Skin of body (tissue), 2 donors: ENCODE results near the gene TTC23L. TPM values are rescaled to one million over a fixed set of nuclear protein-coding genes. Genes with fewer than 3 reads are reported as not detected.
A peak's percentile ranks its signal among the peaks of the same experiment; 100 is the strongest.
"Not testable (repeated sequence)": the region's sequence is repeated elsewhere in the genome, so short reads cannot be mapped to it uniquely, and the experiment has no call there.

Source experiments
- DNase-seq: peaks from one replicate; lab custom pipeline; 2025; lab: John Stamatoyannopoulos, UW
- total RNA-seq: library from RNA; depleted of rRNA; stranded (reverse); fragments of >200 nt; gene quantifications from one replicate; pipeline ENCODE4 v1.2.3, GENCODE V29; 2014

Gene TTC23L
- total RNA-seq, 1 donor from 2014 or later, result 0.79 TPM

DNA sequence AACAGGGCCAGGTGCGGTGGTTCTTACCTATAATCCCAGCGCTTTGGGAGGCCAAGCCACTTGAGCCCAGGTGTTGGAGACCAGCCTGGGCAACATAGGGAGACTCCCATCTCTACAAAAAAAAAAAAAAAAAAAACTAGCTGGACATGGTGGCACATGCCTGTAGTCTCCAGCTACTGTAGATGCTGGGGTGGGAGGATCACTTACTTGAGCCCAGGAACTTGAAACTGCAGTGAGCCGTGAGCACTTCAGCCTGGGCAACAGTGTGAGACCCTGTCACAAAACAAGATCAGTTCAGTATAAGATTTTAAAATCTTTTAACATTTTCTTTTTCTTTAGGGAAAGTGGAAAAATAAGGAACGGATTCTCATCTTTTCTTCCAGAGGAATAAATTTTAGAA lies 79.1 kb downstream of the TTC23L start:
- no peak for DNase-seq

DNA sequence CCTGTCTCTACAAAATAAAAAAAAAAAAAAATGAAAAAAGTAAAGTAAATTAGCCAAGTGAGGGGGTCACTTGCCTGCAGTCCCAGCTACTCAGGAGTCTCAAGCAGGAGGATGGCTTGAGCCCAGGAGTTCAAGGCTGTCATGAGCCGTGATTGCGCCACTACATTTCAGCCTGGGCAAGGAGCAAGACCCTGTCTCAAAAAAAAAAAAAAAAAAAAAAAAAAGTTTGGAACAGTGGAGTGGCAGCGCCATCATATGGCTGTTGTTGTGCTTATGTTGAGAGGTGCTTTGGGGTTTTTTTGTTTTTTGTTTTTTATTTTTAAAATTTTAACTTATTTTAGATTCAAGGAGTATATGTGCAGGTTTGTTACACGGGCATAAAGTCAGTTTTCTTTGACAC lies 80.1 kb downstream of the TTC23L start:
- no peak for DNase-seq

DNA sequence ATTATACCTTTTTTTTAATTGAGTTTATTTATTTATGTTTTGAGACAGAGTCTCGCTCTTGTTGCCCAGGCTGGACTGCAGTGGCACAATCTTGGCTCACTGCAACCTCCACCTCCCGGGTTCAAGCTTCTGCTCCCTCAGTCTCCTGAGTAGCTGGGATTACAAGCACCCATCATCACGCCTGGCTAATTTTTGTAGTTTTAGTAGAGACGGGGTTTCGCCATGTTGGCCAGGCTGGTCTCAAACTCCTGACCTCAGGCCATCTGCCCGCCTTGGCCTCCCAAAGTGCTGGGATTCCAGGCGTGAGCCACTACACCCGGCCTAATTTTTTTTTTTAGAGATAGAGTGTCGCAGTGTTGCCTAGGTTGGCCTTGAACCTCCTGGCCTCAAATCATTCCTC lies 84.3 kb downstream of the TTC23L start:
- DNase-seq, result not testable (repeated sequence)

DNA sequence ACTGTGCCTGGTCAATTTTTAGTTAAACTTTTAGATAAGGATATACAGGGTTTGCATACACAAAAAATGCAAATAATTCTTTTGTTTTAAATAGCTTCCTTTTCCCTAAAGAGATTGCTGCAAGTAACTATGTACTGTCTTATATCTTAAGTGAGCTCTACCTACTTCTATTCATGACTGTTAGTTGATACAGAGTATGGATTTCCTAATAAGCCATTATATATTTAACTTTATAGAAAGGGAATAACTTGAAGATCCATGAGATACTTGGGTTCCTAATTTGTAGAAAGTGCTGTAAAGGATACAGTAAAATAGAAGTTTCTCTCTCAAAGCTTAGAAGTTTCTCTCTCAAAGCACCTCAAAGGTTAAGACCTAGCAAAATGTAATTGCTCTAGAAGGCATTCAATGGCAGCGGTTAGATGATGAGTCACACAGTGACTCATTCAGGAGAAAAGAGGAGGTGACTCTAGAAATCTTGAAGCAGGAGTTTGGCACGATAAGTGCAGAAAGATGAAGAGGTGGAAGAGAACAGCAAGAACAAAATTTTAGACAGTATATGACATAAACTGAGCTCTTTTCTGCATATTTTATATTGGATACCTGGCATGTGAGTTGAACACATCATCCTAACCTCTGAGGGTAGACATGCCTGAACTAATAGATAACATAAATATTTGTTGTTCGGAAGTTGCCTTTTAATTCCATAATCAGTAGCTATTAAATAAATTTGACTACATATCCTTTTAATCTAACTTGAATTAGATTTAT lies 84.9 kb downstream of the TTC23L start:
- no peak for DNase-seq

DNA sequence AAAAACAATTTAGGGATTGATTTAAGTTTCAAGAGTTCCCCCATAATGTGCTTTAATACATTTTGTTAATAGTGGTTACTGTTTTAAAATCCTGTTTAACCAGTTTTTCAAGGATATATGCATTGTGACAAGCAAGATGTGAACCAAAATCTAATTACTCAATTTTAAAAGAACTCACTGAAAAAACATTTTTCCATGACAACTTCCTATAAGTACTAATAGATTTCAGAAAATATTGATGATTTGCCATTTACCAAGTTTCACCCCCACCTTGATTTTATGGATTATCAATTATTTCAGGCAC lies 85.5 kb downstream of the TTC23L start:
- DNase-seq, result no peak

DNA sequence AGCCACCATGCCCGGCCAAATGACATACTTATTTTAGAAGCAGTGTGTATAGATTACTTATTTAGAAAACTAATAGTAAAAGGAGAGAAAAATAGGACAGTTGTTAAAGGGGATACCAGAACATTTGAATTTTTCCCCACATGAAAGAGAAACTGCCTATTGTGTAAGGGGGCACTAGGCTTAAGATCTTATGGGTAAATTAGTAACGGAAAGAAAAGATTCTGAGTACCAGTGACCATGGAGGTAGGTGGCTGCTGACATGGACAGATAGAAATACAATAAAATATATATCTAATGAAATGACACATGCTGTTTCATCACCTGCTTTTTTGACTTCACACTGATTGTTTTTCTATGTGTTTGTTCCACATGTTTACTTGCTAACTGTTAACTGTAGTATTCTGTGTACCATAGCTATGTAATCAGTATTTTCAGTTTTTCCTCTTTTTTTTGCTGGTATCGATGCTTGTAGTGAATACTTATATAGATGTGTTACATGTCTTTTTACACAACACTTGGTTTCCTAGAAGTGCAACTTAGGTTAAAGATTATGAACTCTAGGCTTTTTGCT lies 87.4 kb downstream of the TTC23L start:
- no peak for DNase-seq

DNA sequence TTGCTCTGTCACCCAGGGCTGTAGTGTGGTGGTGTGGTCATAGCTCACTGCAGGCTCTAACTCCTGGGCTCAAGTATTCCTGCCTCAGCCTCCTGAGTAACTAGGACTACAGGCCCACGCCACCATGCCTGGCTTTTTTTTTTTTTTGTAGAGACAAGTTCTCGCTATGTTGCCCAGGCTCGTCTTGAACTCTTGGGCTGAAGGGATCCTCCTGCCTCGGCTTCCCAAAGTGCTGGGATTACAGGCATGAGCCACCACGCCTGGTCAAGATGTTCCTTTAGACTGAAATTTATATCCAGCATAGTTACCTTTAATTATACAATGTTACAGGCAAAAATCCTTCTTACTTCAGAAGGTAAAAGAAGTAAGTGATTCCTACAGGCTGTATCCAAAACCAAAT lies 88.8 kb downstream of the TTC23L start:
- DNase-seq, result no peak

DNA sequence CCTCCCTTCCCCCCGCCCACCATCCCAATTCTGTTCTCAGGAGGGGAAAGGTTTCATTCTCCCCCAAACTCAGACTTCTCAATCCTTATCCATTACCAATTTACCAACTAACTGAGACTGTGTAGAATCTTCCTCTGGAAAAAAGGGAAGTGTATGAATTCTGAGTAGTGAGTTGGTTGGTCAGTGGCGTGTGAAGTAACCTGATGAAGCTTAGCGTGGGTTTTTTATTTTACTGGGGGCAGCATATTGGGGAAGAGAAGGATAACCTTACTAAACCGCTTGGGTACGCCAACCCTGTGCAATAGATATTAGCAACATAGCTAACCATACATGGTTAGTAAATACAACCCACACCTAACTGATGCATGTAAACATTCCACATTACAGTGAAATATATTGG lies 89.3 kb downstream of the TTC23L start:
- DNase-seq, result no peak

DNA sequence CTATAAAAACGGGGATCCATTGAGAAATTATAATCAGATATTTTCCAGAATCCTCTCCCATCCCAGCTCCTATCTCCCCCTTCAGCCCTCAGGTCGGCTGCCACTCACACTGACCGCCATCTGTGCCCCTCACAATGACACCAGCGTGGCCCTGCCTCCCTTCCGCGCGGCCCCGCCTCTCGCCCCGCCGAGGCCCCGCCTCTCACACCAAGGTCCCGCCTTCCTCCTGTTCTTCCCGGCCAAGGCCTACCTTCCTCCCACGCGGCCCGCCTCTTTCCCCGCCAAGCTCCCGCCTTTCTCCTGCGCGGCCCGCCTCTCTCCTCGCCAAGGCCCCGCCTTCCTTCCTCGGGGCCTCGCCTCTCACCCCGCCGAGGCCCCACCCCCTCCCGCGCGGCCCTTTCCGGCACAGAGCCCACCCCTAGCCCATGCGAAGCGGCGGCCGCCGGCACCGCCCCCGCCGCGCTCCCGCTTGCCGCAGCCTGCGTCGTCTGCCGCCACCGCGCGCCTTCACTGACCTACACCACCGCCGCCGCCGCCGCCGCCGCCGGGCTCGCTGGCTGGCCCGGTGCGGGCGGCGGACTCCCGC lies 90.3 kb downstream of the TTC23L start, which contains the start of gene DNAJC21:
Gene DNAJC21, plus strand, starts transcription at position 426 of the 586 bp plus-strand sequence. CDS start 261 bp downstream, outside the sequence.
- peak; percentile 92 for DNase-seq

DNA sequence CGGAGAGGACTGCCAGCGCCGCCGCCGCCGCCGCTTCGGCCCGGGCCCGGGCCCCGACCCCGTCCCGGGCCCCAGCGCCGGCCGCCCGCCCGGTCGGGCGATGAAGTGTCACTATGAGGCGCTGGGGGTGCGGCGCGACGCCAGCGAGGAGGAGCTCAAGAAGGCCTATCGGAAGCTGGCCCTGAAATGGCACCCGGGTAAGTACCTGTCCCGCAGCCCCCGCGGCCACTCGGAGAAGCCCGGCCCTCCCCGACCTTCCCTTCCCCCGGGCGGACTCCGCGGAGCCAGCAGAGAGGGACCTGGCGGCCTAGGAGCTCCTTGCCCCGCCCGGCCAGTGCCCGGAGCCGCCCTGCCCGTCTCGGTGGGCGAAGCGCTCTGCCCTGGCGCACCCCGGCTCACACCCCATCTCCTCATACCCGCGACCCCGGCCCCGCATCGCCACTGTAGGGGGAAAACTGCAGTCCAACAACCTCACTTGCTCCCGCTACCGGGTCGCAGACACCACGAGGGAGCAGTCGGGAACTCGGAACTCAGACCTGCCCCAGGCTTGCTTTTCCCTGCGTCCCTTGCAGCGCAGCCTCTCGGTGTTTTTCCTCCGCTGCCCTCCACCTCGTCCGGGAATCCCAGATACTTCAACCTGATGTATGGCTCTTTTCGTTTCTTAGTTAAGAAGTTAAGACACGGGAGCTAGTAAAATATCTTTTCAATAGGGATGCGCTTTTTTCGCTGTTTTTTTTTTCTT lies 90.9 kb downstream of the TTC23L start:
- DNase-seq, result peak; percentile 53

DNA sequence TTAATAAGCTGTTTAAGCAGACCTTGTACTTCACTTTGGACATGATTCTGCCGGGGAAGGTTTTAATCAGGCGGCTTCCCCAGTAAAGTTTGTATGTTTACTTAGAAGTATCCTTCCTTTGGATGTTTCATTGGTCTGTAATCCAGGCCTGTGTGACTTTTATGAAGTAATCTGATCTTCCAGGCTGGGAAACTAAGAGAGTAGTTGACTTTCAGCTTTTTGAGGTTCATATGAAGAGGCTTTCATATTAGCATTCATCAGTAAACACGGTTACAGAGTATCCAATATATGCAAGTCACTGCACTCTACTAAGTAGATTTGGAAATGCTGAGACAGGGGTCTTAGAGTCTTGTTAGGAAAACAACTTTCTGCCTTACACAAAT lies 91.5 kb downstream of the TTC23L start:
- no peak for DNase-seq

DNA sequence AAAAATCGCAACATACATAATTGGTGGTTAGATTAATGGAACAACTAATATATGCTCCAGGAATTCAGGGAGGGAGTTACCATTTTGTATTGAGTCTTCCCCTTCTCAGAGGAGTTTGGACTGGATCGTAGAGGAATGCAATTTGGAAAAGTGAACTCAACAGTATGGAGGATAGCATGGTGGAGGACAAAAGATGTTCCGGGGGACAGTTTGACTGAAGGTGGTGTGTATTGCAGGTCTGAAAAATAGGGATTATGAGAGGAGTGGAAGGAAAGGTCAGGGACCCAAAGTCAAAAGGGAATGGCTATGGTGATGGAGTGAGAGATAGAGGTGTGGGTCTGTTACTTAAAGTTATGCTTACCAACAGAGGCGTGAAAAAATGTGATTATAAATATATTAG lies 91.9 kb downstream of the TTC23L start:
- DNase-seq, result peak; percentile 30

DNA sequence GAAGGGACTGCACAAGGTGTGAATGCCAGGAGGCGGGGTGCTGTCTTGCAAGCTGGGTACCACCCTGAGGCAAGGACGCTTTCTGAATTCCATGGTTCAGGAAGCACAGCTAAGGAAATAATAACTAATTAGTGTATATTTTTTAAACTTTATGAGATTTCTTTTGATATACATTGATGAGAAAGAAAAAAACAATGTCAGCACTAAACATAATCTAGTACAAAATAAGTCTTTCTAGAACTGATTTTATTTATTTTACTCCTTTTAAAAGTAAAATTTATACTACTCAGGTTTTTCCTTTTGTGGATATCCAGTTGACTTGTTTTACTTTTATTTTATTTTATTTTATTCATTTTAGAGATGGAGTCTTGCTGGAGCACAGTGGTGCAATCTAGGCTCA lies 94.0 kb downstream of the TTC23L start:
- DNase-seq, result no peak

DNA sequence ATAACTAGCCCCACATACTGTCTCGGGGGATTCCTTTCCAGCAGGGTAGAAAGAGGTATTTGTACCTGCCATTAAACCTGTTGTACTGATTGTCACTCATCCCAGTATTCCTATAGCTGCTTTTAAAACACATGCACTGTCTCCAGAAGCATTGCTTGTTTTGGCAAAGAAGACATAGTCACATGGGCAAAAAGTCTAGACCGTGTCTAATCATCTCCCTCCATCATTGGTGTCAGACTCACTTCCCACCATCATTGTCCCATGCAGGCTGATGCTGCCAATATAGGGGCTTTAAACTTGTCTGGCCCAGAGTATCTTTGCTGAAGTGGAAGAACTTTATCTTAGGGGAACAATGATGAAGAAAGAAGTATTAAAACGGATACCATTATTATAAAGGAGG lies 103.0 kb downstream of the TTC23L start:
- DNase-seq, result no peak

DNA sequence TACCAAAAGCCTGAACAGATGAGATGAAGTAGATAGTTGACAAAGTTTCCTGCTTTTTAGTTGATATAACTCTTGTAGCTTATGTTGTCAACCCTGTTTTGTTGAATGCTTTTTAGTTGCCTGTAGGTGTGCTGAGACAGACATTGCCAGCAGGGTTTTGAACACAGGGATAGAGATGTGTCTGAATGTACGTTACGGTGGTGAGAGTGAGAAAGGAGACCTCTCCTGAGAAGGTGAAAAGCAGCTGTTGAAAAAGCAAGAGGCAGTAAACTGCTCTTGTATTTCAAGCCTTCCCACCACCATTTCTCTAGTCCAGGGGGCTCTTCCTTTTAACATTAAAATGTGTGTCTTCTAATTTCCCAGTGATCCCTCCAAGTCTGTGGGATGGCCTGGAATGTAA lies 105.1 kb downstream of the TTC23L start:
- DNase-seq, result no peak

DNA sequence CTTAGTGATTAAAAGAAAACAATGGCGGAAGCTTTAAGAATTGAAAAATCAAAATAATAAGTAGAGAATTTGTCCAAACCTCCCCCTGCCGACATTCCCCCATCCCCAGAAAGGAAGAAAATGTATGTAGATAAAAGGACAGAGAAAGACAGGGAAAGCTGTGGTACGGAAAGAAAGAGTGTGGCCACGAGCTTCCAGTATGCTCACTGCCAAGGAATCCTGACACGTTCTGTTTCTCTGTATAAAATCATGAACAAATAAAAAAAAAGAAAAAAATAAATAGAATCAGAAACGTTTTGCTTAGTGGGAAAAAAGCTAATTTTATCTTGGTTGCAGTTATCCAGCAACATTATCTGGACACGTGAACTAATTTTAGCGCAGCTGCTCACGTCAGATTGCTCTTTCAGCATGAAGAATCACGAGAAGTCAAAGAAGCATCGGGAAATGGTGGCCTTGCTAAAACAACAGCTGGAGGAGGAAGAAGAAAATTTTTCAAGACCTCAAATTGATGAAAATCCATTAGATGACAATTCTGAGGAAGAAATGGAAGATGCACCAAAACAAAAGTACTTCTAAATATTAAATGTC lies 105.6 kb downstream of the TTC23L start:
- no peak for DNase-seq

Other genes starting within 250 kb of the TTC23L start
- gene RAI14, start 182.8 kb upstream of the TTC23L start, total RNA-seq, result 44.7 TPM
- gene RAD1, start 76.3 kb downstream of the TTC23L start, total RNA-seq, result 32.1 TPM
- gene BRIX1, start 76.5 kb downstream of the TTC23L start, total RNA-seq, result 30.4 TPM
- gene DNAJC21, start 90.4 kb downstream of the TTC23L start, total RNA-seq, result 31.1 TPM
- gene AGXT2, start 208.8 kb downstream of the TTC23L start, total RNA-seq, result not detected